PC-9 (cell line): ENCODE data around the gene HNRNPF. TPM values are rescaled to one million over a fixed set of nuclear protein-coding genes. Genes with fewer than 3 reads are reported as not detected.
A peak's percentile ranks its signal among the peaks of the same experiment; 100 is the strongest.

ENCODE experiments used
- BruUV-seq: library from RNA; stranded (reverse); fragments of 400-500 nt; replicated peaks from 2 replicates; lab custom pipeline; 2021; lab: Mats Ljungman, UMichigan
- CTCF ChIA-PET: fragments of 300-600 bp; sonication (Branson Sonifier 250); formaldehyde crosslinking; loops from one replicate; lab custom pipeline; 2022; ENCODE audit warnings: antibody characterized with exemption; lab: Charles Lee
- POLR2A ChIA-PET: fragments of 300-600 bp; sonication (Branson Sonifier 250); formaldehyde crosslinking; loops from one replicate; lab custom pipeline; 2022; ENCODE audit warnings: antibody characterized with exemption; ENCODE audit not compliant: unreplicated experiment; lab: Charles Lee
- DNase-seq, 2 experiments: peaks; one replicate each; pipeline versions ENCODE4 v3.0.0 to v3.0.0-alpha.2; 2015 to 2022; ENCODE audit warnings: mixed read lengths in 1 of 2
- H2AFZ ChIP-seq: fragments of 200-600 bp; sonication (generic); 2 replicates; pipeline ENCODE4 v1.8.1; 2017; ENCODE audit warnings: antibody characterized with exemption
- H3F3A ChIP-seq: fragments of 200-600 bp; sonication (generic); 2 replicates; pipeline ENCODE4 v1.8.1; 2017; ENCODE audit warnings: antibody characterized with exemption, mild to moderate bottlenecking, low read depth; ENCODE audit not compliant: insufficient read depth
- H3K27ac ChIP-seq: fragments of 200-600 bp; sonication (generic); 2 replicates; pipeline ENCODE4 v1.6.1; 2016; ENCODE audit warnings: mixed run types
- H3K27me3 ChIP-seq: fragments of 200-600 bp; sonication (generic); 2 replicates; pipeline ENCODE4 v1.6.1; 2016; ENCODE audit warnings: low read depth, mixed run types; ENCODE audit not compliant: insufficient read depth
- H3K36me3 ChIP-seq: fragments of 200-600 bp; sonication (generic); 2 replicates; pipeline ENCODE4 v1.6.1; 2016; ENCODE audit warnings: low read depth, mixed run types
- H3K4me1 ChIP-seq: fragments of 200-600 bp; sonication (generic); replicated peaks from 2 replicates; pipeline ENCODE4 v1.6.1; 2016; ENCODE audit warnings: mixed run types; ENCODE audit not compliant: insufficient read depth
- H3K4me2 ChIP-seq: fragments of 200-600 bp; sonication (generic); 2 replicates; pipeline ENCODE4 v1.6.1; 2017; ENCODE audit warnings: mixed run types
- H3K4me3 ChIP-seq: fragments of 200-600 bp; sonication (generic); 2 replicates; pipeline ENCODE4 v1.6.1; 2016; ENCODE audit warnings: mixed run types
- H3K79me2 ChIP-seq: fragments of 200-600 bp; sonication (generic); 2 replicates; pipeline ENCODE4 v1.6.1; 2017; ENCODE audit warnings: low read depth, mixed run types
- H3K9me2 ChIP-seq: fragments of 200-600 bp; sonication (generic); 2 replicates; pipeline ENCODE4 v1.8.1; 2017; ENCODE audit warnings: mild to moderate bottlenecking; ENCODE audit not compliant: insufficient read depth
- H3K9me3 ChIP-seq: fragments of 200-600 bp; sonication (generic); 2 replicates; pipeline ENCODE4 v1.8.1; 2016; ENCODE audit warnings: low read depth; ENCODE audit not compliant: insufficient read depth
- H4K20me1 ChIP-seq: fragments of 200-600 bp; sonication (generic); 2 replicates; pipeline ENCODE4 v1.8.1; 2017; ENCODE audit not compliant: insufficient read depth
- EZH2 ChIP-seq: fragments of 200-600 bp; sonication (generic); IDR thresholded peaks from 2 replicates; pipeline ENCODE4 v1.8.0; 2017; ENCODE audit warnings: antibody characterized with exemption, low read depth
- intact Hi-C: fragments of 100-400 bp; cut with micrococcal nuclease; formaldehyde crosslinking; loops from one replicate; pipeline ENCODE4 v1.10.0; 2022; ENCODE audit not compliant: unreplicated experiment
- total RNA-seq: library from RNA; stranded (reverse); gene quantifications from 2 replicates; pipeline ENCODE4 v1.2.3, GENCODE V29; 2021
- TF ChIP-seq, protein P1 (sequence below): fragments of 200-600 bp; sonication (generic); conservative IDR thresholded peaks from 2 replicates; pipeline ENCODE4 v1.6.1; 2017; ENCODE audit warnings: mixed run types, antibody characterized with exemption, mild to moderate bottlenecking, moderate library complexity

The HNRNPF gene
- total RNA-seq, 1 experiment from 2014 or later: 337 TPM

DNA sequence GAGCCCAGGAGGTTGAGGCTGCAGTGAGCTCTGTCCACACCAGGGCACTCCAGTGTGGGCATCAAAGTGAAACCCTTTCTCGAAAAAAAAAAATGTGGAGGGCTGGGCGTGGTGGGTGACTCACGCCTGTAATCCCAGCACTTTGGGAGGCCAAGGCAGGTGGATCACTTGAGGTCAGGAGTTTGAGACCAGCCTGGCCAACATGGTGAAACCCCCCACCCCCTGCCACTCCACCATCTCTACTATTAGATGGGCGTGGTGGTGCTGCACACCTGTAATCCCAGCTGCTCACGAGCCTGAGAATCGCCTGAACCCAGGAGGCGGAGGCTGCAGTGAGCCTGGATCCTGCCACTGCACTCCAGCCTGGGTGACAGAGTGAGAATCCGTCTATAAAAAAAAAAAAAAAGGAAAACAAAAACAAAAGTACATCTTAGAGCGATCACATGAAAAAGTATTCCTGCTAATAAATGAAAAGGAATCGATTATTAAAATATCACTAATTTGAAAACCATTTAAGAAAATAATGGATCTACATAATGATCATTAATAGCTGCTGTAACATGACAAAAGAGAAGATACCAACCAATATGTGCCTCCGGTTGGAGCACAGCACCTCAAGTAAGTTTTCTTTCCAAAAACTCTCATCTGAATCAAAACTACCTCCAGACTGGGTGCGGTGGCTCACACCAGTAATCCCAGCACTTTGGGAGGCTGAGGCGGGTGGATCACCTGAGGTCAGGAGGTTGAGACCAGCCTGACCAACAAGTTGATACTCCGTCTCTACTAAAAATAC, 4.9 kb downstream of the HNRNPF start:
- H3K4me3 ChIP-seq: peak overlapping the region; percentile 98; the same call in 1 of the 2 replicates
- TF ChIP-seq, protein P1, sequence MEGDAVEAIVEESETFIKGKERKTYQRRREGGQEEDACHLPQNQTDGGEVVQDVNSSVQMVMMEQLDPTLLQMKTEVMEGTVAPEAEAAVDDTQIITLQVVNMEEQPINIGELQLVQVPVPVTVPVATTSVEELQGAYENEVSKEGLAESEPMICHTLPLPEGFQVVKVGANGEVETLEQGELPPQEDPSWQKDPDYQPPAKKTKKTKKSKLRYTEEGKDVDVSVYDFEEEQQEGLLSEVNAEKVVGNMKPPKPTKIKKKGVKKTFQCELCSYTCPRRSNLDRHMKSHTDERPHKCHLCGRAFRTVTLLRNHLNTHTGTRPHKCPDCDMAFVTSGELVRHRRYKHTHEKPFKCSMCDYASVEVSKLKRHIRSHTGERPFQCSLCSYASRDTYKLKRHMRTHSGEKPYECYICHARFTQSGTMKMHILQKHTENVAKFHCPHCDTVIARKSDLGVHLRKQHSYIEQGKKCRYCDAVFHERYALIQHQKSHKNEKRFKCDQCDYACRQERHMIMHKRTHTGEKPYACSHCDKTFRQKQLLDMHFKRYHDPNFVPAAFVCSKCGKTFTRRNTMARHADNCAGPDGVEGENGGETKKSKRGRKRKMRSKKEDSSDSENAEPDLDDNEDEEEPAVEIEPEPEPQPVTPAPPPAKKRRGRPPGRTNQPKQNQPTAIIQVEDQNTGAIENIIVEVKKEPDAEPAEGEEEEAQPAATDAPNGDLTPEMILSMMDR: no peak
- TF ChIP-seq EZH2: no peak
- H3K9me3 ChIP-seq: no peaks in the 10 kb centered on the region
- no TSS peak for BruUV-seq
- intact Hi-C loops: no loop called here
- H3K79me2 ChIP-seq: peaks cover 96% of the 10 kb centered on the region
- H4K20me1 ChIP-seq: peaks cover 78% of the 10 kb centered on the region
- H3K4me1 ChIP-seq: peaks cover 68% of the 10 kb centered on the region
- peak overlapping the region; percentile 90 for H3K27ac ChIP-seq
- peaks cover 71% of the 10 kb centered on the region for H3F3A ChIP-seq
- ChIA-PET CTCF (interaction anchor here (0.7 kb wide), 1 partner anchor 196 kb away, joined by 5 read pairs; no protein-coding TSS in a partner anchor), POLR2A (interaction anchor here (0.6 to 0.7 kb wide), 3 partner anchors 40 to 270 kb away, joined by 5 to 17 read pairs (median 6); no protein-coding TSS in a partner anchor)
- peaks cover 37% of the 10 kb centered on the region for H3K36me3 ChIP-seq
- peak overlapping the region; percentile 90 for H3K4me2 ChIP-seq
- no peaks in the 10 kb centered on the region for H3K9me2 ChIP-seq
- no peaks in the 10 kb centered on the region for H3K27me3 ChIP-seq
- peak; percentile 56 to 58 for DNase-seq
- H2AFZ ChIP-seq: no peak overlapping the region

DNA sequence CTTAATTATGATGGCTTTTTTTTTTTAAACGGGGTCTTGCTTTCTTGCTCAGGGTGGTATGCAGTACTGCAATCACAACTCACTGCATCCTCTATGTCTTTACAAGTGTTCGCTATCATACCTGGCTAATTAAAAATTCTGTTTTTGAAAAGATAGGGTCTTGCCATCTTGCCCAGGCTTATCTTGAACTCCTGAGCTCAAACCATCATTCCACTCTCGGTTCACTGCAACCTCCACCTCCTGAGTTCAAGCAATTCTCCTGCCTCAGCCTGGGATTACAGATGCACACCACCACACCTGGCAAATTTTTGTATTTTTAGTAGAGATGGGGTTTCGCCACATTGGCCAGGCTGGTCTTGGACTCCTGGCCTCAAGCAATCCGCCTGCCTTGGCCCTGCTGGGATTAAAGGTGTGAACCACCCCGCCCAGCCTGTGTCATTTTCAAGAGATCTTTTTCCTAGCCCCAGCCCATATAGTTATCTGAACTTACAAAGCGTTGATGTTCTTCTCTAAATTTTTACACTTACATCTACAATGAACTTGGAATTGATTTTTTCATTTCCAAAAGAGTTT, 6.0 kb downstream of the HNRNPF start:
- Histone ChIP-seq H3K4me2 (peak overlapping the region; percentile 90), H3K9me3 (no peaks in the 10 kb centered on the region), H3K9me2 (no peaks in the 10 kb centered on the region), H2AFZ (no peak overlapping the region), H3K4me1 (peaks cover 79% of the 10 kb centered on the region), H3K79me2 (peaks cover 100% of the 10 kb centered on the region), H3K27me3 (no peaks in the 10 kb centered on the region), H4K20me1 (peaks cover 90% of the 10 kb centered on the region), H3K4me3 (peak overlapping the region; percentile 98; the same call in 1 of the 2 replicates), H3K36me3 (peaks cover 44% of the 10 kb centered on the region), H3K27ac (peak overlapping the region; percentile 90; the same call in 1 of the 2 replicates), H3F3A (peaks cover 79% of the 10 kb centered on the region)
- intact Hi-C loops: no loop called here
- no TSS peak for BruUV-seq
- TF ChIP-seq, protein P1: no peak
- no peak for TF ChIP-seq EZH2
- no peak for DNase-seq
- POLR2A ChIA-PET: interaction anchor here (0.6 to 0.7 kb wide), 2 partner anchors 41 to 125 kb away, joined by 6 read pairs; no protein-coding TSS in a partner anchor
- CTCF ChIA-PET: no interaction called here

- H3F3A ChIP-seq: peaks cover 81% of the 10 kb centered on the region
- H3K36me3 ChIP-seq: peaks cover 47% of the 10 kb centered on the region
- peaks cover 97% of the 10 kb centered on the region for H4K20me1 ChIP-seq
- H3K27me3 ChIP-seq: no peaks in the 10 kb centered on the region
- peaks cover 100% of the 10 kb centered on the region for H3K79me2 ChIP-seq
- no peak for TF ChIP-seq EZH2
- TF ChIP-seq, protein P1: no peak
- no TSS peak for BruUV-seq
- ChIA-PET POLR2A (no interaction called here), CTCF (no interaction called here)
- H3K4me1 ChIP-seq: peaks cover 85% of the 10 kb centered on the region
- no peak overlapping the region for H2AFZ ChIP-seq
- H3K27ac ChIP-seq: peak overlapping the region; percentile 34
- H3K4me2 ChIP-seq: peak overlapping the region; percentile 90
- H3K4me3 ChIP-seq: no peak overlapping the region
- no peak for DNase-seq
- H3K9me3 ChIP-seq: no peaks in the 10 kb centered on the region
- intact Hi-C loops: no loop called here
- no peaks in the 10 kb centered on the region for H3K9me2 ChIP-seq
Measured at GRCh38 chr10:43402176-43402575, 6.8 kb downstream of the HNRNPF start.
